Measurements from ENCODE around the gene CDT1. TPM values are rescaled to one million over a fixed set of nuclear protein-coding genes. Genes with fewer than 3 reads are reported as not detected.

CDT1 gene
- total RNA-seq, 1 experiment from 2014 or later = 160 TPM

GRCh38 chr16:88760424-88761142, 43.0 kb upstream of the CDT1 start:
- DNase-seq (ENCODE audit: low read depth, low spot score) = no peak
- Histone ChIP-seq H3K9ac (ENCODE audit: low read length) (no peak overlapping the region), H3K4me2 (ENCODE audit: low read length) (no peak overlapping the region), H3K27me3 (ENCODE audit: insufficient read depth, low read length) (no peaks in the 10 kb centered on the region), H2AFZ (ENCODE audit: low read depth, low read length, poor library complexity, severe bottlenecking) (no peak overlapping the region), H3K4me1 (ENCODE audit: control insufficient read depth in 1 of 2, insufficient read depth in 2 of 2, low read length in 2 of 2) (peaks cover 13 to 57% of the 10 kb centered on the region in 2 experiments; a peak in 3 of 4 replicates), H3K4me3 (replicated peaks in 1 of 2; ENCODE audit: low read depth in 1 of 2, low read length in 2 of 2) (no peak overlapping the region), H3K27ac (ENCODE audit: low read depth, low read length) (no peak overlapping the region; the same call in 1 of the 2 replicates), H3K79me2 (ENCODE audit: insufficient read depth, low read length) (peaks cover 97% of the 10 kb centered on the region), H3K9me2 (ENCODE audit: insufficient read depth) (no peaks in the 10 kb centered on the region), H3K9me3 (ENCODE audit: control insufficient read depth in 1 of 2, insufficient read depth in 1 of 2, low read depth in 1 of 2, low read length in 2 of 2) (no peaks in the 10 kb centered on the region), H4K20me1 (ENCODE audit: insufficient read depth) (peaks cover 15% of the 10 kb centered on the region; the same call in 1 of the 2 replicates), H3K36me3 (ENCODE audit: control insufficient read depth in 1 of 2, insufficient read depth in 2 of 2, low read length in 2 of 2) (peaks cover 2 to 13% of the 10 kb centered on the region in 2 experiments; a peak in 1 of 4 replicates)
- BruUV-seq (replicated peaks) = no TSS peak
- POLR2A ChIA-PET = no interaction called here
- no peak for ATAC-seq
- CTCF ChIA-PET = interaction anchor here (1.8 kb wide), 1 partner anchor 23 kb away, joined by 6 read pairs; no protein-coding TSS in a partner anchor
- no peak for TF ChIP-seq RAD21 (IDR thresholded peaks at IDR 0.05; ENCODE audit: low read depth)
- no peak for TF ChIP-seq SP1 (IDR thresholded peaks at IDR 0.05; ENCODE audit: low read depth)
- TF ChIP-seq POLR2AphosphoS5 (IDR thresholded peaks at IDR 0.05; ENCODE audit: low read depth, low read length) = no peak
- TF ChIP-seq ZNF274 (IDR thresholded peaks at IDR 0.05; ENCODE audit: low read depth, low read length) = no peak
- no peak for TF ChIP-seq MAX (IDR thresholded peaks at IDR 0.05)
- TF ChIP-seq SIN3A (IDR thresholded peaks at IDR 0.05; ENCODE audit: low read depth) = no peak
- TF ChIP-seq CEBPB (IDR thresholded peaks at IDR 0.05; ENCODE audit: low read depth) = no peak
- no peak for TF ChIP-seq SRF (IDR thresholded peaks at IDR 0.05; ENCODE audit: low read depth)
- no peak for TF ChIP-seq ELF1 (IDR thresholded peaks at IDR 0.05; ENCODE audit: borderline replicate concordance, low read depth)
- no peak for TF ChIP-seq CTCF (IDR thresholded peaks at IDR 0.05 in 2 of 3, conservative IDR thresholded peaks at IDR 0.05 in 1 of 3; ENCODE audit: borderline replicate concordance in 1 of 3, insufficient read depth in 1 of 3, low read depth in 2 of 3, low read length in 2 of 3)
- no peak for TF ChIP-seq CBX3 (IDR thresholded peaks at IDR 0.05; ENCODE audit: low read depth)
- no peak for TF ChIP-seq FOSL1 (IDR thresholded peaks at IDR 0.05; ENCODE audit: low read depth)
- RAD21 ChIA-PET (ENCODE audit: low non-redundant PET in 1 of 2, low total read pairs in 2 of 2, uncharacterized antibody in 2 of 2, unreplicated experiment in 2 of 2) = no interaction called here
- intact Hi-C loops (cut with micrococcal nuclease) = no loop called here
